Ishikawa (cell line): Measurements from ENCODE around the gene NXNL1.
A peak's percentile ranks its signal among the peaks of the same experiment; 100 is the strongest.

ENCODE experiments used
- CEBPB ChIP-seq: IDR thresholded peaks from 2 replicates; pipeline ENCODE4 v1.6.1; 2012
- CREB1 ChIP-seq: IDR thresholded peaks from 2 replicates; pipeline ENCODE4 v1.6.1; 2012; ENCODE audit warnings: low read depth
- EGR1 ChIP-seq: IDR thresholded peaks from 2 replicates; pipeline ENCODE4 v1.6.1; 2012
- EP300 ChIP-seq: IDR thresholded peaks from 2 replicates; pipeline ENCODE4 v1.6.1; 2012; ENCODE audit warnings: borderline replicate concordance
- FOXM1 ChIP-seq: IDR thresholded peaks from 2 replicates; pipeline ENCODE4 v1.6.1; 2012; ENCODE audit warnings: low read depth, borderline replicate concordance
- NFIC ChIP-seq: IDR thresholded peaks from 2 replicates; pipeline ENCODE4 v1.6.1; 2012
- RAD21 ChIP-seq: IDR thresholded peaks from 2 replicates; pipeline ENCODE4 v1.6.1; 2012; ENCODE audit warnings: low read depth
- TAF1 ChIP-seq: IDR thresholded peaks from 2 replicates; pipeline ENCODE4 v1.6.1; 2012; ENCODE audit warnings: low read depth, mild to moderate bottlenecking
- TCF12 ChIP-seq: IDR thresholded peaks from 2 replicates; pipeline ENCODE4 v1.6.1; 2012; ENCODE audit warnings: low read depth
- TEAD4 ChIP-seq: IDR thresholded peaks from 2 replicates; pipeline ENCODE4 v1.6.1; 2012
- YY1 ChIP-seq: IDR thresholded peaks from 2 replicates; pipeline ENCODE4 v1.6.1; 2012; ENCODE audit warnings: low read depth
- ZBTB7A ChIP-seq: IDR thresholded peaks from 2 replicates; pipeline ENCODE4 v1.6.1; 2012; ENCODE audit warnings: low read depth
- TF ChIP-seq, protein P1 (sequence below): IDR thresholded peaks from 2 replicates; pipeline ENCODE4 v1.6.1; 2012
- TF ChIP-seq, protein P2 (sequence below): IDR thresholded peaks from 2 replicates; pipeline ENCODE4 v1.6.1; 2012
- TF ChIP-seq, protein P3 (sequence below): IDR thresholded peaks from 2 replicates; pipeline ENCODE4 v1.6.1; 2012; ENCODE audit warnings: low read depth, mild to moderate bottlenecking

NXNL1 gene

DNA sequence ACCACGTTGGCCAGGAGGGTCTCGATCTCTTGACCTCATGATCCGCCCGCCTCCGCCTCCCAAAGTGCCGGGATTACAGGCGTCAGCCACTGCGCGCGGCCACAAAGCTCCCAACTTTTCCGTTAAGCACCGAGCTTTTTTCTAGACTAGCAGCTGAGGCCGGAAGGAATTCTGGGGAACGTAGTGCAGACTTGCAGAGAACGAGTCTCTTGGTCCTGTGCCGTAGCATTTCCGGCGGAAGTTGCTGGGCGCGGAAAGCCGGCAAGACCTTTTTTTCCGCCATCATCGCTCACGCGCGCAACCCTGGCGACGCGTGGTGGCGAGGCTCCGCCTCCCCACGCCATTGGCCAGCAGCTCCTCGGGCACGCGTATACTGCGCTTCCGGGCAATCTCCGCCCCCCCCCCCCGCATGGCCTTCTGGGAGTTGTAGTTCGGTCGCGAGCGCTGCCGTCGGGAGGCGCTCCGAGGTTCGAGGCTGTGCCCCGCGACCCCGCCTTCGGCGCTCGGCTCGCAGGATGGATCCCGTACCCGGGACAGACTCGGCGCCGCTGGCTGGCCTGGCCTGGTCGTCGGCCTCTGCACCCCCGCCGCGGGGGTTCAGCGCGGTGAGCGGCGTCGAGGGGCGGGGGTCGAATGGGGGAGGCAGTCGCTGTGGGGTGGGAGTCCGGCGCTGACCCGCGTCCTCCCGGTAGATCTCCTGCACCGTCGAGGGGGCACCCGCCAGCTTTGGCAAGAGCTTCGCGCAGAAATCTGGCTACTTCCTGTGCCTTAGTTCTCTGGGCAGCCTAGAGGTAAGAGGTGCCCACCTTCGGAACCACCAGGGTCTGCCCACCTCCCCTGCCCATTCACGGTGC, 40.9 kb downstream of the NXNL1 start, which contains the start of gene MVB12A:
Gene MVB12A, plus strand, starts transcription at position 427 of the 854 bp plus-strand sequence. Its CDS starts 89 bp downstream, at position 516.
- TF ChIP-seq EP300 (no peak), EGR1 (peak; percentile 90), ZBTB7A (no peak), TEAD4 (peak; percentile 32; the same call in 1 of the 2 replicates), FOXM1 (no peak), TAF1 (peak; percentile 41), CEBPB (no peak), RAD21 (no peak), NFIC (no peak), YY1 (peak; percentile 90), TCF12 (no peak; the same call in 1 of the 2 replicates), CREB1 (peak; percentile 65)
- TF ChIP-seq, protein P1, sequence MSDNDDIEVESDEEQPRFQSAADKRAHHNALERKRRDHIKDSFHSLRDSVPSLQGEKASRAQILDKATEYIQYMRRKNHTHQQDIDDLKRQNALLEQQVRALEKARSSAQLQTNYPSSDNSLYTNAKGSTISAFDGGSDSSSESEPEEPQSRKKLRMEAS, result peak; percentile 92
- TF ChIP-seq, protein P2, sequence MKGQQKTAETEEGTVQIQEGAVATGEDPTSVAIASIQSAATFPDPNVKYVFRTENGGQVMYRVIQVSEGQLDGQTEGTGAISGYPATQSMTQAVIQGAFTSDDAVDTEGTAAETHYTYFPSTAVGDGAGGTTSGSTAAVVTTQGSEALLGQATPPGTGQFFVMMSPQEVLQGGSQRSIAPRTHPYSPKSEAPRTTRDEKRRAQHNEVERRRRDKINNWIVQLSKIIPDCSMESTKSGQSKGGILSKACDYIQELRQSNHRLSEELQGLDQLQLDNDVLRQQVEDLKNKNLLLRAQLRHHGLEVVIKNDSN, result peak; percentile 55
- TF ChIP-seq, protein P3, sequence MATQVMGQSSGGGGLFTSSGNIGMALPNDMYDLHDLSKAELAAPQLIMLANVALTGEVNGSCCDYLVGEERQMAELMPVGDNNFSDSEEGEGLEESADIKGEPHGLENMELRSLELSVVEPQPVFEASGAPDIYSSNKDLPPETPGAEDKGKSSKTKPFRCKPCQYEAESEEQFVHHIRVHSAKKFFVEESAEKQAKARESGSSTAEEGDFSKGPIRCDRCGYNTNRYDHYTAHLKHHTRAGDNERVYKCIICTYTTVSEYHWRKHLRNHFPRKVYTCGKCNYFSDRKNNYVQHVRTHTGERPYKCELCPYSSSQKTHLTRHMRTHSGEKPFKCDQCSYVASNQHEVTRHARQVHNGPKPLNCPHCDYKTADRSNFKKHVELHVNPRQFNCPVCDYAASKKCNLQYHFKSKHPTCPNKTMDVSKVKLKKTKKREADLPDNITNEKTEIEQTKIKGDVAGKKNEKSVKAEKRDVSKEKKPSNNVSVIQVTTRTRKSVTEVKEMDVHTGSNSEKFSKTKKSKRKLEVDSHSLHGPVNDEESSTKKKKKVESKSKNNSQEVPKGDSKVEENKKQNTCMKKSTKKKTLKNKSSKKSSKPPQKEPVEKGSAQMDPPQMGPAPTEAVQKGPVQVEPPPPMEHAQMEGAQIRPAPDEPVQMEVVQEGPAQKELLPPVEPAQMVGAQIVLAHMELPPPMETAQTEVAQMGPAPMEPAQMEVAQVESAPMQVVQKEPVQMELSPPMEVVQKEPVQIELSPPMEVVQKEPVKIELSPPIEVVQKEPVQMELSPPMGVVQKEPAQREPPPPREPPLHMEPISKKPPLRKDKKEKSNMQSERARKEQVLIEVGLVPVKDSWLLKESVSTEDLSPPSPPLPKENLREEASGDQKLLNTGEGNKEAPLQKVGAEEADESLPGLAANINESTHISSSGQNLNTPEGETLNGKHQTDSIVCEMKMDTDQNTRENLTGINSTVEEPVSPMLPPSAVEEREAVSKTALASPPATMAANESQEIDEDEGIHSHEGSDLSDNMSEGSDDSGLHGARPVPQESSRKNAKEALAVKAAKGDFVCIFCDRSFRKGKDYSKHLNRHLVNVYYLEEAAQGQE, result no peak

- TF ChIP-seq ZBTB7A (no peak), TCF12 (no peak), YY1 (no peak), CREB1 (no peak)
- TF ChIP-seq, protein P2, result no peak
- TF ChIP-seq, protein P3, result no peak
- TF ChIP-seq, protein P1, result no peak
Measured at GRCh38 chr19:17419154-17419620, 41.5 kb downstream of the NXNL1 start.

DNA sequence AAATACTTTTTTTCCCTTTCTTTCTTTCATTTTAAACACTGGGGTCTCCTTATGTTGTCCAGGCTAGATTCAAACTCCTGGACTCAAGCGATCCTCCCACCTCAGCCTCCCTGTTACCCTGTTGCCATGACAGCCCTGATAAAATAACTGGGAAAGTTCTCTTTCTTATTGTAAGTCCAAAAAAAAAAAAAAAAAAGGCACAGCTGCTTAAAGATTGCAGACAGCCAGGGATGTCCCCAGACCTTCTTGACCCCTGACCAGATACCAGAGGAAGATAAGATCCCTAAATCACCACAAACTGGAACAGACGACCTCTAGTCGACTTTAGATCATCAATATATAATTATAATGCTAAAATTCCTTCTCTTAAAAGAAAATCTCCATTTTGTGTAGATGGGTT, 42.0 kb downstream of the NXNL1 start:
- TF ChIP-seq EGR1 (no peak), TAF1 (no peak), TCF12 (no peak), RAD21 (no peak), YY1 (no peak), ZBTB7A (no peak), CEBPB (no peak), CREB1 (no peak), EP300 (no peak), TEAD4 (no peak), FOXM1 (no peak)
- TF ChIP-seq, protein P2, result no peak
- TF ChIP-seq, protein P3, result no peak

DNA sequence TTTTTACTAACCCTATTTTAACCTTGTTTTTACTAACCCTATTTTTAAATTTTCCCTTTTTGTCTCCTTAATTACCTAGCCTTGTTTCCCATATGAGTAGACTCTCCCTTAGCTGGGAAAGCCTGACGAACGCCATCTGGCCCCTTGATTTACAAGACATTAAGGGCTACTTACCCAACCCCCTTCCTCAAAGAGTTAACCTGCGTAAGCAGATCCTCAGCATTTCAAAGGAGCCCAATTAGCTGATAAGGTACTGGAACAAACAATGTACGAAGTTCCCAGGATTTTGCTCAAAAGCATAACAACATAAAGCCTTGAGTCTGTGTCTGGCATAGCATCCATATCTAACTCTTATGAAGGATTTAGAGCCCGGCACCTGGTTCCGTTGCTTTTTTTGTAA, 45.6 kb downstream of the NXNL1 start:
- TF ChIP-seq FOXM1, result no peak
- no peak for TF ChIP-seq CEBPB
- no peak for TF ChIP-seq CREB1
- TF ChIP-seq NFIC, result no peak
- TF ChIP-seq, protein P2, result no peak
- TF ChIP-seq EP300, result no peak
- TF ChIP-seq TEAD4, result no peak
- no peak for TF ChIP-seq TAF1
- TF ChIP-seq YY1, result no peak
- TF ChIP-seq, protein P1, result no peak
- TF ChIP-seq RAD21, result no peak
- no peak for TF ChIP-seq ZBTB7A
- TF ChIP-seq, protein P3, result no peak
- no peak for TF ChIP-seq TCF12
- no peak for TF ChIP-seq EGR1
